Smooth muscle cell (in vitro differentiated cells): ENCODE data around the gene GRIK1. TPM values are rescaled to one million over a fixed set of nuclear protein-coding genes. Genes with fewer than 3 reads are reported as not detected.

Experiments used
- DNase-seq: peaks from one replicate; lab custom pipeline; 2025; ENCODE audit not compliant: unreplicated experiment; lab: John Stamatoyannopoulos, UW
- H2AFZ ChIP-seq: fragments of 200-600 bp; sonication (generic); 2 replicates; pipeline ENCODE4 v1.6.0; 2016; ENCODE audit warnings: antibody characterized with exemption, low read depth, mild to moderate bottlenecking
- H3F3A ChIP-seq: fragments of 200-600 bp; sonication (generic); 2 replicates; pipeline ENCODE4 v1.6.0; 2017; ENCODE audit warnings: antibody characterized with exemption, low read depth
- H3K27ac ChIP-seq: fragments of 200-600 bp; sonication (generic); 2 replicates; pipeline ENCODE4 v1.5.1; 2016; ENCODE audit warnings: low read depth, mild to moderate bottlenecking
- H3K27me3 ChIP-seq: fragments of 200-600 bp; sonication (generic); 2 replicates; pipeline ENCODE4 v1.6.1; 2016; ENCODE audit warnings: low read depth, mild to moderate bottlenecking
- H3K36me3 ChIP-seq: fragments of 200-600 bp; sonication (generic); 2 replicates; pipeline ENCODE4 v1.5.1; 2016; ENCODE audit warnings: low read depth
- H3K4me1 ChIP-seq: fragments of 200-600 bp; sonication (generic); 2 replicates; pipeline ENCODE4 v1.5.1; 2016; ENCODE audit warnings: low read depth
- H3K4me2 ChIP-seq: fragments of 200-600 bp; sonication (generic); 2 replicates; pipeline ENCODE4 v1.6.0; 2016; ENCODE audit warnings: mild to moderate bottlenecking
- H3K4me3 ChIP-seq: fragments of 200-600 bp; sonication (generic); 2 replicates; pipeline ENCODE4 v1.5.1; 2016; ENCODE audit warnings: mild to moderate bottlenecking
- H3K79me2 ChIP-seq: fragments of 200-600 bp; sonication (generic); 2 replicates; pipeline ENCODE4 v1.6.0; 2016; ENCODE audit warnings: low read depth, mild to moderate bottlenecking
- H3K9ac ChIP-seq: fragments of 200-600 bp; sonication (generic); 2 replicates; pipeline ENCODE4 v1.6.0; 2016; ENCODE audit warnings: low read depth
- H3K9me3 ChIP-seq: fragments of 200-600 bp; sonication (generic); replicated peaks from 2 replicates; pipeline ENCODE4 v1.5.1; 2016; ENCODE audit warnings: low read depth
- H4K20me1 ChIP-seq: fragments of 200-600 bp; sonication (generic); 2 replicates; pipeline ENCODE4 v1.6.0; 2016; ENCODE audit warnings: low read depth
- CTCF ChIP-seq: fragments of 200-600 bp; sonication (generic); IDR thresholded peaks from 2 replicates; pipeline ENCODE4 v1.5.1; 2017; ENCODE audit warnings: borderline replicate concordance, mild to moderate bottlenecking, antibody characterized with exemption; ENCODE audit not compliant: insufficient read depth, poor library complexity, severe bottlenecking
- WGBS: methylation state at CpG from one replicate; pipeline ENCODE4 v1.1.7; 2016; ENCODE audit warnings: low lambda C conversion rate; 5-methylcytosine and 5-hydroxymethylcytosine counted together
- polyA plus RNA-seq: library from polyadenylated mRNA; unstranded; fragments of >200 nt; fragmentation: Nextera tagmentation; extraction: Ambion mirVana; gene quantifications from 2 replicates; pipeline ENCODE4 v1.2.1, GENCODE V29; 2016
- total RNA-seq: library from RNA; depleted of rRNA; stranded (reverse); fragments of >200 nt; gene quantifications from 2 replicates; pipeline ENCODE4 v1.2.3, GENCODE V29; 2014

The GRIK1 gene
- total and polyA plus RNA-seq, 2 experiments from 2014 or later = 0.09 TPM; not detected in 1

DNA sequence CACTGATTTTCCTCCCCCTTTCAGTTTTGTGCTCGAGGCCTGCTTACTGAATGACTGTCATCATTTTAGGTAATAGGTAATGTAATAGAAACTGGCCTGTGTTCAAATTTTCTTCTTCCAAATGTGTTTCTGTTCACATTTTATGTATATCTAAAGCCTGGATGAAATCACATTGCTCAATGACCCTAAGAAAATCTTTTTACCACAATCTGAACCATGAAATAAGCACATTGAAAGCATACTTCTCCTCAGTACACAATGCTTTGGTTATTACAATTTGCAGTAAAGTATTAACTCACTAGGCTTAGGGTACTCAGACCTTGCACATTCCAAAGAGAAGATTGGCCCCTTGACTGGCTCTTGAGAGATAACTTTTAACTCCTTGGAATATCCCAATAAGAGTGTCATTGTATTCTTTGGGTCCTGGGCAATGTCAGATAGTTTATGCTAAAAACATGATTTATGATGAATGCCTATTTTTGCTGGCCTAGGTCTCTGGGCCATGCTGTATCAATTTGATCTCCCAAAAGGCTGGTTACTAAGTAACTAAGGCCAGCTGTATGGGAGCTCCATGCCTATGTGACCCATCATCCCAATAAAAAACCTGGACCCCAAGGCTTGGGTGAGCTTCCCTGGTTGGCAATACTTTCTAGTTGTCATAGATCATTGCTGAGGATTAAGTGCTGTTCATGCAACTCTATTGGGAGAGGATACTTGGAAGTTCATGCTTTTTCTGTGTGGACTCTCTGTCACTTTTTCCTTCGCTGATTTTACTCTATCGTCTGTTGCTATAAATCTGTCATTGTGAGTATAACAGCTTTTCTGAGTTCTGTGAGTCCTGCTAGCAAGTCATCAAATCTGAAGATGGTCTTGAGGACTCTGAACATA, 293.9 kb downstream of the GRIK1 start:
- Histone ChIP-seq H3K27me3 (no peaks in the 10 kb centered on the region), H4K20me1 (no peaks in the 10 kb centered on the region), H3K9ac (no peak overlapping the region), H3K79me2 (no peaks in the 10 kb centered on the region), H3K9me3 (no peaks in the 10 kb centered on the region), H3K36me3 (no peaks in the 10 kb centered on the region), H3K4me2 (no peak overlapping the region), H2AFZ (no peak overlapping the region), H3K4me1 (no peaks in the 10 kb centered on the region), H3F3A (no peaks in the 10 kb centered on the region), H3K27ac (no peak overlapping the region), H3K4me3 (no peak overlapping the region)
- DNase-seq = no peak
- TF ChIP-seq CTCF = no peak
- 81% methylated on average over 3 of the region's 3 CpGs for WGBS

GRCh38 chr21:29643289-29643688, 296.5 kb downstream of the GRIK1 start:
- no peaks in the 10 kb centered on the region for H3K36me3 ChIP-seq
- no peak for TF ChIP-seq CTCF
- no peak overlapping the region for H3K4me3 ChIP-seq
- H4K20me1 ChIP-seq = no peaks in the 10 kb centered on the region
- no peak overlapping the region for H2AFZ ChIP-seq
- no peak for DNase-seq
- no peaks in the 10 kb centered on the region for H3K79me2 ChIP-seq
- H3K27me3 ChIP-seq = no peaks in the 10 kb centered on the region
- H3K9me3 ChIP-seq = no peaks in the 10 kb centered on the region
- H3K9ac ChIP-seq = no peak overlapping the region
- no peak overlapping the region for H3K27ac ChIP-seq
- no peaks in the 10 kb centered on the region for H3K4me1 ChIP-seq
- 94% methylated on average over 3 of the region's 3 CpGs for WGBS
- no peak overlapping the region for H3K4me2 ChIP-seq
- no peaks in the 10 kb centered on the region for H3F3A ChIP-seq

- H3K27ac ChIP-seq = no peak overlapping the region
- no peaks in the 10 kb centered on the region for H3F3A ChIP-seq
- no peaks in the 10 kb centered on the region for H3K79me2 ChIP-seq
- DNase-seq = no peak
- no peak overlapping the region for H3K4me3 ChIP-seq
- no peaks in the 10 kb centered on the region for H4K20me1 ChIP-seq
- H3K27me3 ChIP-seq = no peaks in the 10 kb centered on the region
- no peaks in the 10 kb centered on the region for H3K9me3 ChIP-seq
- no peak overlapping the region for H3K4me2 ChIP-seq
- no peaks in the 10 kb centered on the region for H3K4me1 ChIP-seq
- WGBS = 95% methylated on average over 10 of the region's 10 CpGs
- no peak for TF ChIP-seq CTCF
- H2AFZ ChIP-seq = no peak overlapping the region
- no peaks in the 10 kb centered on the region for H3K36me3 ChIP-seq
- H3K9ac ChIP-seq = no peak overlapping the region
These were observed 297.1 kb downstream of the GRIK1 start for GRCh38 chr21:29642551-29643245.
